GM21526 (cell line): Measurements from ENCODE around the gene MPPED2.
"Not testable (repeated sequence)": the region's sequence is repeated elsewhere in the genome, so short reads cannot be mapped to it uniquely, and the experiment has no call there.

Source experiments
- ATAC-seq: cut with Tn5 transposase; IDR thresholded peaks from one replicate; pipeline ENCODE4 v1.9.1; 2021; ENCODE audit warnings: moderate library complexity; ENCODE audit not compliant: unreplicated experiment, low FRiP score

MPPED2 gene

DNA sequence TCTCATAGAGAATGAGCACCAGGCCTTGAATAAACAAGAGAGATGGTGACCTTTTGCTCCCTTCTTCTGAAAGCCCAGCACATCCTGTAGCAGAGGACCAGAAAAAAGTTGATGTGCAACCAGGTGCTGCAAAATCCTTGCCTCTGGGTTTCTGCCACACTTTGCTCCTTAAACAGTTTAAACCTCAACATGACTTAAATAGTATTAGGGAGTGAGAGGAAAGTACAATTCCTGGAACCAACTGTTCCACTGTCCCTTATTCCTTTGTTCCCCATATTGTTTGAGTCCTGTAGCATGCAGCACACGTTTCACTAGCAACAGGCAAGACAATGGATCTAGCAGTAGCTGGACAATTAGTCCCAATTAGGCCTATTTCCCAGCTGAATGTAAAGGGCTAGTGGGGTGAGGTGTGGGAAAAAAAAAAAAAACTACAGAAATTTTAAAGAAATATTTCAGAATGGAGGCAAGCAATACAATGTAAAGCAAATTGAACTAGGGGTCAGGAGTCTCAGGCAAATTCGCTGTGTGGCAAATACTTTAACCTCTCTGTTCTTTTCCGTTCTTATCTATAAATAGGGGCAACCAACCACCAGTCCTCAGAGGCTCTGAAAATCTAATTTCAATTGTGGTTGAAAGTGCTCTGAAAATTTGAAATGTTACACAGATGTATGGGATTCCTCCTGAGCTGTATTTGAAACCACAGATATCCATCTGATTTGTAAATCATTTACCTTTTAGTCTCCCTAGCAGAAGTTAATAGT, 6.6 kb downstream of the MPPED2 start:
- no peak for ATAC-seq

GRCh38 chr11:30578406-30578805, 7.7 kb downstream of the MPPED2 start:
- no peak for ATAC-seq

DNA sequence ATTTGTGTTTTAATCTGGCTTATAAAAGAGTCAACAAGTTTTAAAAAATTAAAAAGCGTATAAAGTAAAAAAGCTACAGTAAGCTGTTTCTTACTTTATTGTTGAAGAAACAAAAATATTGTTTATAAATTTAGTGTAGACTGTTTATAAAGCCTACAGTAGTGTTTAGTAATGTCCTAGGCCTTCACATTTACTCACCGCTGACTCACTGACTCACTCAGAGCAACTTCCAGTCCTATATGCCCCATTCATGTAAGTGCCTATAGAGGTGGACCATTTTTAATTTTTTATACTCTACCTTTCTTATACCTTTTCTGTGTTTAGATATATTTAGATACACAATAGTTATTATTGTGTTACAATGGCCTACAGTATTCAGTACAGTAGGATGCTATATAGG, 12.2 kb downstream of the MPPED2 start:
- ATAC-seq = no peak

DNA sequence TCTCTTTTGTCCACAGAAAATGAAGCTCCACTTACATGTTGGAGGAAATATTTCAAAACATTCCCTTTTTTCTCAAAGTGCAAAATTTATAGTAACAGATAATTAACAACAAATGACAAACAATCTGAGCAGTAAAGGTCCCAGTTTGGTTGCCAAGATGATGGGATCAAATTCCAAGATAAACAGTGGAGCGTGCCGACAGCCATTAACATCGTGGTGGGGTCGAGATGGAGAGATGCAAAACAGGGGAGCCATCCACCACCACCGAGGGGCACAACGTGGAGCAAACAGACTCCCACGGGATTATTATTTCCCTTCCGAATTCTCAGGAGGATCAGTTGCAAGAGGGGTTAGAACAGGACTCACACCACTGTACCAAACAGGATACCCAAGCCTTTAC, 17.2 kb downstream of the MPPED2 start:
- ATAC-seq = no peak

DNA sequence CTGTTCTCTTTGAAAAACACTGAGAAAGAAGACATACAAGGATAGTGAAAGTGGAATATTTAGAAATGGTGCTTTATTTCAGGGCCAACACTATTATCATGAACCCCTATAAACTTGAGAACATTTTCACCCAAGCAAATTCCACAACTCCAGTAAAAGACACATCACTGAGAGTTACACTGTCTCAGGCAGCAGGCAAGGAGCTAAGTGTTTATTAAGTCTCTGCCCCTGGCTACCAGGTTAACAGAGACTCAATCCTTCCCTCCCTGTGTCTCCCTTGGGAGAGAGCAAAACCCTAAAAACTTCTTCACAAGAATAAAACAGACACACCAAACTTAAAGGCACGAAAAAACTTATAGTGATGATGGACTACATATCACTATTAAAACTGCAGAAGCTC, 18.5 kb downstream of the MPPED2 start:
- ATAC-seq = no peak

GRCh38 chr11:30567120-30567519, 19.0 kb downstream of the MPPED2 start:
- no peak for ATAC-seq

DNA sequence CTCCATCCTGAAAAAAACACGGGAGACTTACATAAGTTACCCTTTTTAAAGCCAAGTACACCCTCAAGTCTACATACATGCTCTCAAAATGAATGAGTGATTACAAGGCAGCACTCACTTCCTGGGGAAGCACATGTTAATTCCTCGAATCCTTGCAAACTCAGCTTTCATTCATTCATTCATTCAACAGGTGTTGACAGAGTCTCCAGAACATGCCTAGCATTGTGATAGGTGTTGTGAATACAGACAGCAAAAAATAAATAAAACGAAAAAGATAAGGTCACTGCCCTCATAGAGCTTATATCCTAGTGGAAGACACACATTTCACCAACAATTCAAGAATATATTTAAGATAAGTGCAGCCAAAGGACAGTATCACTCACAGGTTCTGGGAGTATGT, 19.7 kb downstream of the MPPED2 start:
- no peak for ATAC-seq

DNA sequence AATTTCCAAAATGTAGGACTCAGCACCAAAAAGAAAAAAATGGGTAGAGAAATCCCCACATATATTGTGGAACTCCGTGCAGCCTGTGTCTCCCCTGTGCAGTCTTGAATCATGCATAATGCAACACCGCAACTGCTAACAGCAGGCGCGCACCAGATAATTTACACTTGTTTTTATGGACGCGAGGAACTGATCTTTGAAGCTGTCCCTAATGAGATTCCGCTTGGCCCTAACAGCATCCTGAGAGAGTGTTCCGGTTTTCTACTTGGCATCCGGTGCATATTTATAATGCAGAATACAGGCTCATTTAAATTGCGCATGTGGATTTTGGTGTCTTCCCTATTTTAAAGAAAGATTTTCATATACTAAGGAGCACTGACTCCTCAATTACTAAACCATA, 21.1 kb downstream of the MPPED2 start:
- no peak for ATAC-seq

GRCh38 chr11:30561691-30562415, 24.3 kb downstream of the MPPED2 start:
- no peak for ATAC-seq

DNA sequence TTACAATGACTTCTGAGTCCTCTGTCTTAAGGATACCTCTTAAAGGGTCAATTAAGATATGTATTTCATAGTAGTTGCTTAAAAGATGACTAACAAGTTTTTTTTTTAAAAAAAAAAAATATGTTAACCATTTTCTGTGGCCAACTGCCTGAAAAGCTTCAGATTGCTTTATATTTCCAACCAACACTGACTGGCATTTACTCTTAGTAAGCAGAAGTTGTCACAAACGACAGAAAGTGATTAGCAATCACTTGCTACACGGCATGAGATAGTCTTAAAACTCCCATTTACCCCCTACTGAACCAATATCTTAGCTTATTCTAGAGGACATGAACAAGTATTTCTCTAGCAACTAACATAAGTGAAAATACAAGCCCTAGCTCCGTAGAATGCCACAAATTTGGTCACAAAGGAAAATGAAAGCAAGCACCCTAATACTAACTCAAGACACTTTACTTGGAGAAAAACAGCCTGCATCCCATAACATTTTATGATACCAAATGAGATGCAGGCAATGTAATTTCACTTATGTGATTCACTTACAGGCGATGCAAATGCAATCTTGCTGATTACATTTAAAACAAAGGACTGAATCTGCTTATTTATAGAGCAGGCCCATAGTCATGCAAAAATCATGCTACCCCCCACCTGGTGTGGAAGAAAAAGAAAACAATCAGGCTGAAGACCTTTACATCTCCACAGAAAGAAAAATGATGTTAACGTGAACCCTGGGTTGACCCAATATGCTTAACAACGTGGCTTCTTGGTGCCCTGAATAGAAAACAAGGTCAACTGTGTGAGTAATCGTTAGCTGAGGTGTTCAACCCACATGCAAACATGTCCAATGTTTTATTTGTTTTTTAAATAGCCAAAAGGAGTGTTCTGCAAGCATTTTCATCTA, 25.7 kb downstream of the MPPED2 start:
- ATAC-seq = no peak

GRCh38 chr11:30559004-30559403, 27.1 kb downstream of the MPPED2 start:
- no peak for ATAC-seq

- ATAC-seq = not testable (repeated sequence)
These were observed 31.6 kb downstream of the MPPED2 start for GRCh38 chr11:30554587-30554986.

DNA sequence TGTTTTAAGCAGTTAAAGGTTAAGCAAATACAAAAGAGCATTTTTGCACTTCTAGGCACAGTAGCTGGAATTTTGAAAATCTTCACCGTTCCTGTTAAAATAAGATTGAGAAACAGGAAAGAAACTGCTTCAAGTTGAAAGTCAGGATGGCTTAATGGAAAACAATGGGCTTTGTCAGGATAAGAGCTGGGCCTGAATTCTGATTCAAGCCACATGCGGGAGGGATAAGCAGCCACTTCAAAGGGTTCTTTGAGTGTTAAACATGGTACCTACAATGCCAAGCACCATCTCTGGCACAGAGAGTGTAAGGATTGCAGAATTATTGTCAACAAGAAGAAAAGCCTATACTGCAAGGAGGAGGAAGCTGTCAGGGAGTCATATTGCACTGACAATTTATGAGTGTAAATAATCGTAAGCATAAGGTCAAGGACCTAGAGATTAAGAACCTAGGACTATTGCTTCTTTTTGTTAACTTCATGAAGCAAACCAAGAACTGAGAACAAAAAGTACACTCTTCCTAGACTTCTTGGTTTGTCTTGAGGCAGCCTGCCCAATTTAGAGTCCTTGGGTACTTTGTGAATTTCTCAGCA, 32.5 kb downstream of the MPPED2 start:
- ATAC-seq = no peak

GRCh38 chr11:30552839-30553238, 33.3 kb downstream of the MPPED2 start:
- ATAC-seq = no peak

DNA sequence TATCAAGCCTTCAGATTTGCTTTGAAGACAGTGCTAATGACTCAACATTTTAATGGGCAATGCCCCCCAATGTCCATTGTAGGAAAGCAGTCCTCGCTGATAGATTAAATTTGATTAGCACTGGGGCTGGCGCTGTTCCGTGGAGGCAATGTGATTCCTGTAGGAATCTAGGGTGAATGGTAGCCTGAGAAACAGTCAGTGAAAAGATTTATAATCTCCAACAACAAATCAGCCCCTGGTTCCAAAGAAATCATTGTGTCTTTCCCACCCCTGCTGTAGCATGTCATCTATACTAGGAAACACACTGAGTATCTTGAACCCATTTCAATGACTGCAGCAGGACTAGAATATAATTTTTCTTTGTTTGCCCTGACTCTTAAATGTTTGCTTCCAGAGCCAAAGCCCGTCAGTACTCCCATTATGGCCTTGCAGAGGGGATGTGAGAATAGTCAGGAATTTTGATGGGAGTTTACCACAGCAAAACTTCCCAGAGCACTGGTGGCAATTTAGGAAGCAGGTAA, 36.1 kb downstream of the MPPED2 start:
- ATAC-seq = no peak

GRCh38 chr11:30549565-30549964, 36.6 kb downstream of the MPPED2 start:
- ATAC-seq = no peak

DNA sequence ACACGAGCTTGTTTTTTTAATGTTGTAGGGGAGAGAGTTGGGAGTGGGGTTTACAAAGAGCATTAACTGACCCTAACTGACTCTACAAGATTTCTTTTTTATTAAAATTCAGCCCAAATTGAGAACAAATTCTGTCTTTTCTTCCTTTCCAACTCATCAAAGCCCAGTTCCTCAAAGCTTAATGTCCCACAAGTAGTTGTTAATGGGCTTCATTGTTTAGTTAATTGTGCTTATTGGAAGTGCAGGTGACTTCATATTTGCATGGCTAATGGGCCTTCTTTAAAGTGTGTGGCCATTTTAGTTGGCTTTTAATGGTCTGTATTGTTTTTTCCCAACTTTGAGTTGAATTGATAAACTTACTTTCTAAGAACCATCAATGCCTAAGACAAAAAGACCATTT, 39.8 kb downstream of the MPPED2 start:
- ATAC-seq = no peak

GRCh38 chr11:30545507-30545906, 40.6 kb downstream of the MPPED2 start:
- no peak for ATAC-seq

DNA sequence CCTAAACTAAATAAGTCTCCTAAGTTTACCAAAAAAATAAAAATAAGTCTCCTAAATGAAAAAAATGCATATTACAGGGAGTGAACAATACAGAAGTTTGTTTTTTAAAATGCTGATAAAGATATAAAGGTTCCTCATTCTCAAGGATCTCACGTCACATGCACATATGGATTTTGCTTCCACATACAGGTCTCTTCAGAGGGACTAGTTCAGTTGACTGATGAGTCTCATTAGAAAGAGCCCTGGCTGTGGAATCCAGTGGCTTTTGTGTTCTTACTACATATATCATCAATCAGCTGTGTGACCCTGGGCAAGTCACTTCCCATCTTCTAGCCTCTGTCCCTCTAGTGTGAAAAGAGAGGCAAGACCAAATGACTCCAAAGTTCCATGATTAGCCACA, 43.1 kb downstream of the MPPED2 start:
- no peak for ATAC-seq

DNA sequence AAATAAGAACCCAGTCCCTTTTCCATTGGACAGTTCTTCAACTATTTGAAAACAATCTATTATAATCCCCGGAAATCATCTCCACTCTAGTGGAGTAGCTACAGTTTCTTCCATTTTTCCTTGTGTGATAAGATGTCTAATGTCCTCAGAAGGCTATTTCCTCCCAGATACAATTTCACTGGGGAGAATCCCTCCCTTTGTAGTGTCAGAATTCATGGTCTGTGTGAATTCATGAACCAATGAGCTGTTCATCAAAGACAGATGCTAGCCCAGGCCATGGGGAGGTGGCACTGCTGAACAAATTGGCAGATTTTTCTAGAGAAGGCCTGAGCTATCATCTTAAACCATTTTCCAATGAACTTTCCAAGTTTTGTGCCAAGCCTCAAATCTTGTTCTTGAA, 45.4 kb downstream of the MPPED2 start:
- ATAC-seq = no peak

- ATAC-seq = no peak
These were observed 47.9 kb downstream of the MPPED2 start for GRCh38 chr11:30538251-30538650.
